ENCODE measurements around the gene TMEM9.

The TMEM9 gene

DNA sequence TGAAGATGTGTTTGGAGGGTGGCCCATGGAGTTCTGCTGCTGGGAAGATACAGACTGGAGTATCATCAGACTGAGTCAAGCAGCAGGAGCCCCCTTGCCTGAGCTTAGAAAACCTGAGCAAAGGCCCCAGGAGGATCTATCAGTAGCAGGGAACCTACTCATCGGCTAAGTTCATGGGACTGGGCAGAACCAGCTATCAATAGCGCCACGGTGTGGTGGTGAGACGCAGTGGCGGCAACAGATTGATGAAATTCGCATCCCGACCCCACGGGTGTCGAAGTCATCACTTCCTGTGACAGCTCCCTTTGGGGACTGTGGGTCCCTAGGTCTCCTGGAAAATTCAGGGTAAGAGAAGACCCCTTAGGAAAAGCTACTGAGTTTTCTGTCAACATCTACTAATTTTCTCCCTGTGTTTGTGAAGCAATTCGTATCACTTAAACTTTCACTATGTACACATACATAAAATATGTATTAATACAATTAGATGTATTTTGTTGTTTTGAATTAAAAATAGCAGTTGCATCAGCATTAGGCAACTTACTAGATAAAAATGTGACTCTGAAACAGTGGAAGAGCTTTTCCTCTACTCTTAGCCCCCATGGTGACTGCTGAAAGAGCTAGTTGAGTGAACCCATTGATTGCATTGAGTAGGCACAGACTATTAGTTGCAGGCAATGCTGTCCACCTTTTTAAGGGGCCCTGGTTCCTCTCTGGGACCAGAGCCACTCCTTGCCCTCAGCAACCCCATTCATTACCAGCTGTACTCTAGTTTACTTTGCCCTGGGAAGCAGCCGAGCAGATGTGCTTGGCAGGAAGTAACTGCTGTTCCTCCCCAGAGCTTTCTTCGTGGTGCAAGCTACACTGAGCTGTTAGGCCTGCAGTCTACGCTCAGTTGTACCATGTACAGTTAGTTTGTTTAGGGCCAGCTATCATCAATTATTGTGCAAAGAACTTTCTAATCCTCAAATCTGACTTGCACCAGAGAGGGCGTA lies 34.8 kb downstream of the TMEM9 start:
- peak; percentile 27 to 52 for DNase-seq
- TF ChIP-seq POLR2A (IDR thresholded peaks at IDR 0.05; ENCODE audit: low read length) (no peak), GATA1 (IDR thresholded peaks at IDR 0.05; ENCODE audit: low read depth, low read length) (no peak)

DNA sequence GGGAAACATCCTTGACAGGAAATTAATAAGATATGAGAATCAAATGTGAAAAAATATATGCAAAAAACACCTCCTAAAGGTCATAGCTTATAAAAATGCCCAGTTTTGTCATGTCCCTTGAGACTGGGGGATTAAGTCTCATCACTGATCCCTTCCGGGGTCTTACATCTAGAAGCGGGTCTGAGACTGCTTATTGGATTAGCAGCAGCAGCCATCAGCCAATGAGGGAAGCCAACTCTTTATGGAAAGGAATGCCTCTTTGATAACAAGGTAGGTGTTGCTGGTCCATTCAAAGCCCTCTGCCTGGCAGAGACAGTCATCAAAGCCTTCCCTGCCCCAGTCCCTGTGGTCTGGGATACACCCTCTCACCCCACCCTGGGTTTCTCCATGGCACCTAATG lies 38.2 kb downstream of the TMEM9 start:
- no peak for DNase-seq
- no peak for TF ChIP-seq GATA1 (IDR thresholded peaks at IDR 0.05; ENCODE audit: low read depth, low read length)
- no peak for TF ChIP-seq POLR2A (IDR thresholded peaks at IDR 0.05; ENCODE audit: low read length)

DNA sequence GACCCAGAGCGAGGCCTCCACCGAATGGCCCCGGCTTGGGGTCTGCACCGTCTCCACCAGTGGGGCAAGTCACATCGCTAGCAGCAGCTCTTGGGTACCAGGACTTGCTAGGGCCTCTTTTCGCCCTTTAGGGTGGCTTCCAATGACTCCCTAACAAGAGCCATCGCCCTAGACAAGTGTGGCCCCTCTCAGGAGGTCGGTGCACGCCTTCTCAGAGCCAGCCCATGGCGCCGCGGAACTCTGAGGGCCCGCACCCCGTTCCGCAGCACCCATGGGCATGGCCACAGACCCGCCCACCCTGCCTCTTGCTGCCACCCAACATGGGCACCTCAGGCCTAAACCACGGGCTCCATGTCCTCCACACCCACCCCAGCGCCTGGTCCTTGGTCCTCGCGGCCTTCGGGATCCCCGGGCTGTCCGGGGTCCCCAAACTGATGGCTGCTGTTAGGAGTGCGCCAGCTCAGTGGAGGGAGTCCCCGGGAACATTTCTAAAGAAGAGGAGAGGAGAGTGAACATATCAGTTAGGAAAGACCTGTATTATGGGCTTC lies 38.8 kb downstream of the TMEM9 start:
- no peak for DNase-seq
- no peak for TF ChIP-seq POLR2A (IDR thresholded peaks at IDR 0.05; ENCODE audit: low read length)
- no peak for TF ChIP-seq GATA1 (IDR thresholded peaks at IDR 0.05; ENCODE audit: low read depth, low read length)

DNA sequence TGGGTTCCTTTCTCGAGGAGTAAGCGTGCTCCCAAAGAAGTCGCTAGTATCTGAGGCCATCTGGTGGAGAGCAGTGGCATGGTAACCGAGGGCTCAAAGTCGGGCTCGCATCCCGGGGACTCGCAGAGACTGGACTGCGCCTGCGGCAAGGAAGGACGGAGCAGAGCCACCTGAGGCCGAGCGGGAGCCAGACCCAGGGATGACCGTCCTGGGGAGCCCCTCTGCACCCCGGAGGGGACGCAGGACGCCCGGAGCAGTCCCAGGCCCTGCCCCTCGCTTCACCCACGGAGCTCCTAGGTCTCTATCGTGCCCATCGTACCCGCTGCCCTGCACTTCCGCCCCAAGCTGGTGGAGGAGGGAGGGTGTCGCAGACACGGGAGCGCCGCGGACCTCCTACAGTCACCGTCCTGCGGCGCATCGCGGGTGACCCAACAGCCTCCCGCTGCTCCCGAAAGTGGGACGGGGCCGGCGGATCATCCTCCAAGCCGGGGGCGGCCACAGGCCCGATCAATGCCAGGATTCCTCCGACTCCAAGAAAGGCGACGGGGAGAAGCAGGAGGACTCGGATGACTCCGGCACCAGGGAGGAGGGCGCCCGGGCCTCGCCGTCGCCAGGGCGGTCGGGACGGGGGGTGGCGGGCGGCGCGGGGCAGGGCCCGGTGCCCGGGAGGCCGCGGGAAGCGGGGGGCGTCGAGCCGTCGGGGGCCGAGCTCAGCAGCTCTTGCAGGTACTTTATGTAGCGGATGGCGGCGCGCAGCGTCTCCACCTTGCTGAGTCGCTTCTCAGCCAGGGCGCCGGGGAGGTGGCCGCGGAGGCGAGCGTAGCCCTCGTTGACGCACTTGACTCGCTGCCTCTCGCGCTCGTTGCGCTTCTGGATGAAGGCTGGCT lies 39.8 kb downstream of the TMEM9 start:
- DNase-seq, result peak; percentile 42 to 60
- no peak for TF ChIP-seq POLR2A (IDR thresholded peaks at IDR 0.05; ENCODE audit: low read length)

DNA sequence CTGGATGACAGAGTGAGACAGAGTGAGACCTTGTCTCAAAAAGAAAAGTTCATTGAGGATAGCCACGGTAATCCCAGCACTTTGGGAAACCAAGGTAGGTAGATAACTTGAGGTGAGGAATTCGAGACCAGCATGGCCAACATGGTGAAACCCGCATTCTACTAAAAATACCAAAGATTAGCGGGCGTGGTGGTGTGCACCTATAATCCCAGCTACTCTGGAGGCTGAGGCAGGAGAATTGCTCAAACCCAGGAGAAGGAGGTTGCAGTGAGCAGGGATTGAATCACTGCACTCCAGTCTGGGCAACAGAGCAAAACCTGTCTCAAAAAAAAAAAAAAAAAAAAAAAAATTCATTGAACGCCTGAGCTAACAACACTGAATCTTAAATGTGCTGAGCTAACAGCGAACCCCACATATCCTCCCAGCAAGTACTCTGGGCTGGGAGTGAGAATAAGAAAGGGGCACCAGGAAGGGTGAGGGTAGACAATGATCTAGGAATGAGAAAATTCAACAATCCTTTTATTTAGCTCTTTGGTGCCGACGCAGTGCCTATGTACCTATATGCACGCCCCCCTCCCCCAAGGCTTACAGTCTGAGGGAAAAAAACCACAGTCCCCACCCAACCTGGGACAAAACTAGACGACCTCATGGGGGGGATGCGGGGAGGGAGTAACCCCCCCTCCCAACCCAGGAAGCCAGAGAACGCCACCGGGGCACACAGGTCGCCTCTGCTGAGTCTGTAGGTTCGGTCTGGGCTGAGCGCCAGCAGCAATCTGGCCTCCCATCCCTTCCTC lies 40.6 kb downstream of the TMEM9 start:
- no peak for DNase-seq
- no peak for TF ChIP-seq POLR2A (IDR thresholded peaks at IDR 0.05; ENCODE audit: low read length)
- no peak for TF ChIP-seq GATA1 (IDR thresholded peaks at IDR 0.05; ENCODE audit: low read depth, low read length)

DNA sequence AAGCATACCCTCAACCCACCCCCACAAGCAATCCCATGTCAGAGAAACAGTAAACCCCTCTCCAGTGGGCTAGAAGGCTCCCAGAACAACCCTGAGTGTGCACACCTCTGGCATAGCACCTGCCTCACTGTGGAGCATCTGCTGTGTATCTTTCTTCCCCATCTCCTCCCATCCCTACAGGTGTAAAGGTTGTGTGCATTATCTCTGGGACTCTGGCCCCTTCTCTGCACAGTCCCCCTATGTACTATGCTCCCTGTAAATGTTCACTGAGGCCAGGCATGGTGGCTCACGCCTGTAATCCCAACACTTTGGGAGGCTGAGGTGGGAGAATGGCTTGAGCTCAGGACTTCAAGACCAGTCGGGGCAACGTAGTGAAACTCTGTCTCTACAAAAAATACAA lies 41.3 kb downstream of the TMEM9 start:
- no peak for DNase-seq
- TF ChIP-seq GATA1 (IDR thresholded peaks at IDR 0.05; ENCODE audit: low read depth, low read length), result no peak

DNA sequence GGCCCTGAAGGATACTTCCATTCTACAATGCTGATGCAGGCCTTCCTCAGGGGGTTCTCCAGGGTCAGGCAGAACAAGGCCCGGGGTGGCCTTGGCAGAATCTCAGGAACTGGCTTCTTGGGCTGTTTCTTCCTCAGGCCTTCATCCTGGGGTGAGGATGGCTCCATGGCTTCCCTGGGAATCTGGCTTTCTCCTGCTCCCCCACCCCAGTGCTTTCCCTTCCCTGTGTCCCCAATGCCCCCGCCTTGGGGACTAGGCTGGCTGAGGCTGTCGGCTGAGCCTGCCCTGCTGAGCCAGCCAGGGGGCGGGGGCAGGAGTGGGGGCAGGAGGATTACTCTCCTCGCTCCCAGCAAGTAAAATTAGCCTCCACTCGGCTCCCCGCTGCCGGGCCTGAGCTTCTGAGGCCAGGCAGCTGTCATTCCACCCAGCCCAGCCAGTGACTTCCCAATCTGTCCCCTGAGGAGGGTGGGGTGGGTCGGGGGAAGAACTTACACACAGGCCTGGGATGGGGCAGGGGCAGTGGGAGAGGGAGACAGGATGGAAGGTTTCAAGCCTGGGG lies 42.0 kb downstream of the TMEM9 start, which contains the start of gene CACNA1S:
Gene CACNA1S (minus strand): TSS at position 254 of the 559 bp plus-strand sequence. CDS start 87 bp downstream, at position 167.
- no peak for DNase-seq

DNA sequence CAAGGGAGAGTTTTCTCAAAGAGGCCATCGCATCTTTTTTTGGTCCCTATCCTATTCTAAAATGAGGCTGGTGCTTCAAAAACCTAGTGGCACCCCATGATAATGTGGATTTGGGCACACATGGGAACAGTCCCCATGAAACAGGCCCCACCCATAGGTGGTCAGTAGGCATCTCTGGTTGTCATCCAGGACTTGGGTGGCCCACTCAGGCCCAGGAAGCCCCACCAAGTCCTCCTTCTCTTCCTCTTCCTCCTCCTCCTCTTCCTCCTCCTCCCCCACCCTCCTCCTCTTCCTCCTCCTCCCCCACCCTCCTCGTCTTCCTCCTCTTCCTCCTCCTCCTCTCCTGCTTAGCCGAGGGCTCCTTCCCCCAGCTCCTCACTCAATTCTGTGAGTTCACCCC lies 42.6 kb downstream of the TMEM9 start:
- no peak for TF ChIP-seq GATA1 (IDR thresholded peaks at IDR 0.05; ENCODE audit: low read depth, low read length)
- TF ChIP-seq POLR2A (IDR thresholded peaks at IDR 0.05; ENCODE audit: low read length), result no peak
- no peak for DNase-seq

More for the DNA sequence above, 42.0 kb downstream of the TMEM9 start, which contains the start of gene CACNA1S:
- TF ChIP-seq GATA1 (IDR thresholded peaks at IDR 0.05; ENCODE audit: low read depth, low read length), result no peak
- TF ChIP-seq POLR2A (IDR thresholded peaks at IDR 0.05; ENCODE audit: low read length), result no peak

DNA sequence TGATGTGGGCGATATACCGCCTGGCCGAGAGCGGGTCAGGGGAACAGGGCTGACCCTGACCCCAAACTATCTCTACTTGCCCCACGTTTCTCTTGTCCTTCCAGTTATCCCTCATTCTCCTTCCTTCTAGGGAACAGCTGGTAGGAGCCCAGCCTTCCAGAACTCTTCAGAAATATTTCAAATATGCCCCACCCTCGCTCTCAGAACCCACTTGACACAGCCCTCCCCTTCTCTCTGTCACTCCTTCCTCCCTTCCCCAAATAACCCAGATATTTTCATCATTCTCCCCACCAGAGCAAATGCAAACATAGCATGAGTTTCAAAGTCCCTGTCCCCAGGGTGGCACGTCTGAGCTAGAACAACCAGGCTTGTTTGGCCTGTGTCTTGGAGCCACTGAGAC lies 43.1 kb downstream of the TMEM9 start:
- no peak for DNase-seq
- TF ChIP-seq POLR2A (IDR thresholded peaks at IDR 0.05; ENCODE audit: low read length) (no peak), GATA1 (IDR thresholded peaks at IDR 0.05; ENCODE audit: low read depth, low read length) (no peak)

DNA sequence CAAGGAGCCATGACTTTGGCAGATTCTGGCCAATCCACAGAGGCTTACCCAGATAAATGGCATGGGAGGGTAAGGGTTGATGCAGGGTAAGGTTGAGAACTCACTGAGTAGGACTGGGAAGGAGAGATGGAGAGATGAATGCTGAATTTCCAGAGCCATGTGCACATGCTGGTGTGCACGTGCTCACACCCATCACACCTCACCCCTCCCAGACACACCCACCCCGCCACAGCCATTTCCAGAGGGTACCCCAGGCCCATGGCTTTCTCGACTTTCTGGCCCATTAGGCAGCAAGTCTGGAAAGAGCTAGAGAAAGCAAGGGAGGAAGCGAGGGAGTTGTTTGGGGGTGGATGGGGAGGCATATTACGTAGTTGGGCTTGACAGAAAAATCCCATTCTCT lies 43.7 kb downstream of the TMEM9 start:
- no peak for DNase-seq
- no peak for TF ChIP-seq POLR2A (IDR thresholded peaks at IDR 0.05; ENCODE audit: low read length)
- no peak for TF ChIP-seq GATA1 (IDR thresholded peaks at IDR 0.05; ENCODE audit: low read depth, low read length)

DNA sequence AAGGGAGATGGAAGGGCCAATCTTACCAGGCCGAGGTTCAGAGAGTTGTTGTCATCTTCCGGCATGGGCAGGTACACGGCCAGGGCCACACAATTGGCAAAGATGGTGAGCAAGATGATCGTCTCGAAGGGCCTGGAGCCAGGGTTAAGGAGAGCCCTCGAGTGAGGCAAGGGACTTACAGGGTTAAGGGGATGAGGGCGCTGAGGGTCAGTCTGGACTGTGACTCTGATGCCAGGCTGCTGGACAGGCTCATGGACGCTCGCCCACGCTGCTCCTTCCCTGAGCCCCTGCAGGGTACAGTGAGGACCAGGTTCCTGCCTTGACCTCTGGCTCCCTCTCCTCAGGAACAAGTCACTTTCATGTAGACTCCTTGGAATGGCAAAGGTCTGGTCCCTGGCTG lies 44.1 kb downstream of the TMEM9 start:
- TF ChIP-seq POLR2A (IDR thresholded peaks at IDR 0.05; ENCODE audit: low read length) (no peak), GATA1 (IDR thresholded peaks at IDR 0.05; ENCODE audit: low read depth, low read length) (no peak)
- no peak for DNase-seq

DNA sequence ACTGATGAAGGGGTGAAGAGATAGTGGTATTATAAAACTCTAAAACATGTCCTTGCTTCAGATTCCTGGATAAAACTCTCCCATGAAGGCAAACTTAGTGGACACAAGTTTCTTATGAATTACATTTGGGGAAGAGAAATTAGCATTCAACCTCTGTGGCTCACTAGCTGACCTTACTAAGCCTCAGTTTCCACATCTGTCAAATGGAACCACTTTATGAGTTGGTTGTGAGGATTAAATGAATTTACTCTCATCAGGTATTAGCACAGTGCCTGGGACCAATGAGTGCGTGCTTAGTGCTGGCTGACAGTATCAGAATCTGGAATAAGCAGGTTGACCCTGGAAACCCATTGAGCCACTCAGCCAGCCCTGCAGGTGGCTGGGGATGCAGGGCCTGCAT lies 44.6 kb downstream of the TMEM9 start:
- no peak for DNase-seq
- TF ChIP-seq POLR2A (IDR thresholded peaks at IDR 0.05; ENCODE audit: low read length) (no peak), GATA1 (IDR thresholded peaks at IDR 0.05; ENCODE audit: low read depth, low read length) (no peak)

DNA sequence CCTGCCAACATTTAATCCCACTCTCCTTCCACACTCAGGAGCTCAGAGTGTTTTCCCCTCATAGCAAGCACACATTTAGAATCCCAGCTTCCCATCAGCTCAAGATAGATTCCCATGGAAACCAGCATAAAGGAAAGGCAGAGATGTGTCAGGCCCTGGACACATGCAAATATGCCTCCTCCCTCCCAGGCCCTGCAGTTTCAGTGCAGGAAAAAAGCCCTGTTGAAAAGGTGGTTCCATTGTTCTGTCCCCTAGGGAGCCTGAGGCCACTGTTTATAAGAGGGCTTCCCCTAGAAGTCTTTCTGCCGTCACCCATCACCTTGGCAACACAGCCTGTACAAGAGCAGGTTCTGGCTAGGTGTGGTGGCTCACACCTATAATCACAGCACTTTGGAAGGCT lies 45.7 kb downstream of the TMEM9 start:
- no peak for DNase-seq
- TF ChIP-seq GATA1 (IDR thresholded peaks at IDR 0.05; ENCODE audit: low read depth, low read length) (no peak), POLR2A (IDR thresholded peaks at IDR 0.05; ENCODE audit: low read length) (no peak)
